Measurements from ENCODE around the gene AP2A2.

DNA sequence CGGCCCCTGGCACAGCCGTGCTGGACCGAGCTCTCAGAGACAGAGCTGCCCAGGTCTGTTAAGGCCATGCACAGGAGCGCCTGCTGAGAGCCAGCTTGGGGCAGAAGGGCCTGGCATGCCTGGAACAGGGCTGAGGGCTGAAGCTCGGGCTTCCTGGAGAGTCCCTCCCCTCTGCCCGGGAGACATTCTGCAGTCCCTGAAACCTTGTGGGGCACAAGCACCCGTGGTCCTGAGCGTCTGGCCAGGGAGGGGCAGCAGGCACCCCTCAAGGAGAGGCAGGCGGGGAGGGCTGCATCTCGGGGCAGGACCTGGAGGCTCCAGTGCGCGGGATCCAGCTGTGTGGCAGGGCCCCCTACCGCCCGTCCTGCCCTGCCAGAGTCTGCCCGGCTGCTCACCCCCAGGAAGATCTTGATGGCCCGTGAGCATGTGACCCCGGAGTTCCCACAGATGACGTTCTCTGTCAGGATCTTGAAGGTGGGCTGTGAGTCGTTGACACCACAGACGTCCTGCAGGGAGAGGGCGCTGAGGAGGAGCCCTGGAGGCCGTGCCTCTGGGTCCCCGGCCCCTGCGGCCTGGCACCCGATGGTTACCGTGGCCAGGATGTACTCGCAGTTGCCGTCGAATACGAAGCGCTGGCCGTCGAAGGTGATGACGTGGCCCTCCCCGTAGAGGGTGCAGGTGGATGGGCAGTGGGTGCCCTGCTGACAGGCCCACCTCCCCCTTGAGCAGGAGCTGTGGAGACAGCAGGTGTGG, 99.9 kb downstream of the AP2A2 start:
- TF ChIP-seq, protein P1, sequence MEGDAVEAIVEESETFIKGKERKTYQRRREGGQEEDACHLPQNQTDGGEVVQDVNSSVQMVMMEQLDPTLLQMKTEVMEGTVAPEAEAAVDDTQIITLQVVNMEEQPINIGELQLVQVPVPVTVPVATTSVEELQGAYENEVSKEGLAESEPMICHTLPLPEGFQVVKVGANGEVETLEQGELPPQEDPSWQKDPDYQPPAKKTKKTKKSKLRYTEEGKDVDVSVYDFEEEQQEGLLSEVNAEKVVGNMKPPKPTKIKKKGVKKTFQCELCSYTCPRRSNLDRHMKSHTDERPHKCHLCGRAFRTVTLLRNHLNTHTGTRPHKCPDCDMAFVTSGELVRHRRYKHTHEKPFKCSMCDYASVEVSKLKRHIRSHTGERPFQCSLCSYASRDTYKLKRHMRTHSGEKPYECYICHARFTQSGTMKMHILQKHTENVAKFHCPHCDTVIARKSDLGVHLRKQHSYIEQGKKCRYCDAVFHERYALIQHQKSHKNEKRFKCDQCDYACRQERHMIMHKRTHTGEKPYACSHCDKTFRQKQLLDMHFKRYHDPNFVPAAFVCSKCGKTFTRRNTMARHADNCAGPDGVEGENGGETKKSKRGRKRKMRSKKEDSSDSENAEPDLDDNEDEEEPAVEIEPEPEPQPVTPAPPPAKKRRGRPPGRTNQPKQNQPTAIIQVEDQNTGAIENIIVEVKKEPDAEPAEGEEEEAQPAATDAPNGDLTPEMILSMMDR (IDR thresholded peaks at IDR 0.05): no peak
- TF ChIP-seq EZH2 (IDR thresholded peaks at IDR 0.05; ENCODE audit: borderline replicate concordance, insufficient read depth, low read depth, low read length, poor library complexity, severe bottlenecking): no peak

All from B cell (primary cell).